Posterior vena cava (tissue), 2 donors: ENCODE data around the gene SPAG16. TPM values are rescaled to one million over a fixed set of nuclear protein-coding genes. Genes with fewer than 3 reads are reported as not detected.

Experiments
- DNase-seq: peaks from one replicate; pipeline ENCODE4 v3.0.0-alpha.2; 2020; ENCODE audit warnings: low spot score
- intact Hi-C, 2 donors: fragments of 100-400 bp; cut with DNase I; formaldehyde crosslinking; loops; one replicate each; pipeline versions ENCODE4 v1.14.1 to v1.14.2; 2022 to 2023
- long read RNA-seq, 2 donors: library from polyadenylated mRNA; unstranded; transcript quantifications; one replicate each; pipeline ENCODE4 v2.0.0, GENCODE V29; 2020 to 2021
- total RNA-seq, 2 donors: library from RNA; stranded (reverse); fragmentation: NEBNext Ultra II Directional; extraction: Animal tissue kit (Norgen Biotek cat#: 25700); gene quantifications; one replicate each; pipeline ENCODE4 v1.2.1, GENCODE V29; 2021
- donor health status: DM: yes; HTN: yes; CAD: no.
- donor health status: DM: yes; HTN: yes; CAD: no.

SPAG16 gene
- 10 to 100 TPM; 23.0 to 28.8 TPM for total RNA-seq
- long read RNA-seq, donor 1, transcript SPAG16-207 (5 exons, 1,250 nt): major isoform, 9 of 10 reads
- long read RNA-seq, donor 1, partial matches to known transcripts: 1 of 10 reads
- long read RNA-seq, donor 1, other reads (novel, unspliced or antisense): 0 of 10 reads
- long read RNA-seq, donor 2, transcript SPAG16-207 (5 exons, 1,250 nt): major isoform, 8 of 14 reads
- long read RNA-seq, donor 2, partial matches to known transcripts: 1 of 14 reads
- long read RNA-seq, donor 2, other reads (novel, unspliced or antisense): 5 of 14 reads

GRCh38 chr2:213284105-213285090 is at the start of gene SPAG16:
Gene SPAG16 (plus strand): TSS chr2:213284464.
- intact Hi-C loops: no loop called here
- peak; percentile 99 for DNase-seq

GRCh38 chr2:213234641-213235040 is 49.6 kb upstream of the SPAG16 start:
- intact Hi-C loops: loop anchor here in 1 of 2 donors (5.0 kb wide), 1 partner anchor 1588 kb away; no protein-coding TSS in a partner anchor
- DNase-seq: no peak

DNA sequence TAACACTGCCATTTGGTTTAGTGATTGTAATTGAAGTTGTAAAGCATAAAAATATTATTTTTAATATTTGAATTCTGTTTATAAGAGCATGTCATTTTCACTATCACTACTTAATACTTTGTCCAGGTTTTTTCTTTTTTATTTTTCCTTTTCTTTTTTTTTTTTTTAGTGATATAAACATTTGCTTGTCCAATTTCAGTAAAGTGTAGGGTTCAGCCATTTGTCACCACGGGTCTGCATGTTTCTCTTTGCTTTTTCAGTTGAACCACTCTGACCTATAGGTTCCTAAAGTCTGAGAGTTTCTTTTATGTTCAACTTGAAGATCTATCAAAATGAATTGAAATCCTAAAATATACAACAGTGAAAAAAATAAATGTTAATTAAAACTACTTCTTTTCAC is 48.5 kb upstream of the SPAG16 start:
- intact Hi-C loops: no loop called here
- no peak for DNase-seq

DNA sequence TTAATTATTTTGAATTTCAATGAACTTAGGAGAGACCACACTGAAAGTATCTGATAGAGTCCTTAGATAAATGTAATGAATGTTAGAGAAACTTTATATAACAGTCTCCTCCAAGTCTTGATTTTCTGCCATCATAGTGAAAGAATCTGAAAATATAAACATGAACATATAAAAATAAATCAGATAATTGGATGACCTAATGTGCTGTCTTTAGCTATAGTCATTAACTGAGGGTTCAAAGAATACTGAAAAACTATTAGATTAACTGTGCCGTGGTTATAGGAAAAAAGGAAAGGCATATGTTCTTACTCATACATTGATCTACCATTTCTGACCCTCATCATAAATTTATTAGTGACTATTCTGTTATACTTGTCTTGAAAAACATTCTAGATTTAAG is 47.0 kb upstream of the SPAG16 start:
- intact Hi-C loops: no loop called here

GRCh38 chr2:213237787-213238186 is 46.5 kb upstream of the SPAG16 start:
- intact Hi-C loops: no loop called here
- no peak for DNase-seq

More for the DNA sequence above, 47.0 kb upstream of the SPAG16 start:
- DNase-seq: no peak

DNA sequence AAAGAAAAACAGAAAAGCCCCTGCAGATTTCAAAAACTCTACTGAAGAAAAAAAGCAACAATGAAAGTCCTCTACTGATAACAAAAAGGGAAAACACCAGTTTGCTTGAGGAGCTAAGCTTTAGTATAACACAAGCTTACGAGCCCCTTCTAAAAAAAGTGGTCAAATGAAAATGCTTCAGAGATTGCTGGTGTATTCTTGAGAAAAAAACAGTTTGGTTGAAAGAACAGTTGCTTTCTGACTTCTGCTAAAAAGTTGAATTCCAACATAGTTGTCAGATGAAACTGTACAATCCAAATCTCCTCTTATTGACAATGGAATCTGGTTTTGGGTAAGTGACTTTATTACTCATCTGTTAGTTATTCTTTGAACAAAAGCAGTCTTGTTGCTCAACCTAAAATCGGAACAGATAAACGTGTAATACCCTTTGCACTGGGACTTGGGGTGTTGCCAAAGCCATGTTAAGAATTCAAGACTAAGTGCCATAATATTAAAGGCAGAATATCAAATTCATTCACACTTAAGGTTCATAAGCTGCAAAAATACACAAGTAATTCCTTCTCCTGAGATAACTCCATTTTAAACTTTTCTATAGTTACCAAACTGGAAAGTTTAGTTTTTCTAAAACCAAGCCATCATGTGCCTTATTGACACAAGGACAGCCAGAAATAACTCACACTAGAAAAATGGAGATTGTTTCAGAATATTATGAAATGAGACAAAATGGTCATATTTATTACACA is 45.3 kb upstream of the SPAG16 start:
- DNase-seq: no peak
- intact Hi-C loops: no loop called here

DNA sequence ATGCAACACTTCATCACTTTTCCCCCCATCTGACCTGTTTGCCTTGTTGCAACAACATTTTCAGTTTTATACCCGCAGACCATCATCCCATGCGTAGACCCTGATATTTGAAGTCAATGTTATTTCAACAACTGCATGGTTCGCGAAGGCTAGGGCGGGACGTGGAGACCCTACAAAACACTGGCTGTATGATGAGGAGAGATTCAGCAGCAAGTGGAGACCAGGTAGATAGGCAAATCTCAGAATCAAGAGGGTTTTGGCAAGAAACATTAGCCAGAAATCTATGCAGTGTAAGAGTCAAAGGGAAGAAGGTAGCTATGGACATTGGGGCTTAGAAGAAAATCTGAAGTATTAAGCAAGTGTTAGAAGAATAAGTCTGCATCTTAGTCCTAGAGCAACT is 42.4 kb upstream of the SPAG16 start:
- intact Hi-C loops: no loop called here

GRCh38 chr2:213242653-213243052 is 41.6 kb upstream of the SPAG16 start:
- intact Hi-C loops: no loop called here
- no peak for DNase-seq

More for the DNA sequence above, 42.4 kb upstream of the SPAG16 start:
- no peak for DNase-seq

DNA sequence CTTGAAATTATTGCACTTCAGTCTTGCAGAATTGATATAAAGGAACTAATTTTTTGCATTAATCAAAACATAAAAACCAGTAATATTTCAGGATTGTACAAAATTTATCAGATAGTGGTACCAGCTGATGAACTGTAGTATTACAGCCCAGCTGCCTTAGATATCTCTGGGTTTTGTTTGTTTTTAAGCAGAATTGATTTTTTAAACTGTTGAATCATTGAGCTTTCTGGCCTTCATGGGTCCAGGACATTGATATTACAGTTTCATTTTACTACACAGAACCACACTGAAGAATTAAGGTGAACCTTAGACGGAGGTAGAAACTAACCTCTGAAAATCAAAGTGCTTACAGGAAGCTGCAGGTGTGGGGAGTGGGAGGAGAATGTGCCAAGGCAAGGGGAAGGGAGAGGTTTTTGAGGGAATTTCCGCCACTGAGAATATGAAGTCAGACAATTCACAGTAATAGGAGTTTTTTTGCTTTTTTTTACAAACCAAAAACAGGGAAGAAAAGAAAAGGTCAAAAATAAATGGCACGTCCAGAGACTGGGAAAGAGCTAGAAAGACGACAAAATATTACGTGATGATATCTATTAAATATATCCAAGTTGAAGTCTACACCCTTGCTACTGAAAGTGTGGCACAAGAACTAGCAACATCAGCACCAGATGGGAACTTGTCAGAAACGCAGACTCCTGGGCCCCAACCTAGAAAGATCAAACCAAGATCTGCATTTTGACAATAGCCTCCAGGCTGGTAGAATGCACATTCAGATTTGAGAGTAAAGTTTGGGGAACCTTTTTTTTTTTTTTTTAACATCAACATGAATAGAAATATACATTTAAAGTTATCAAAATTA is 40.8 kb upstream of the SPAG16 start:
- intact Hi-C loops: no loop called here

DNA sequence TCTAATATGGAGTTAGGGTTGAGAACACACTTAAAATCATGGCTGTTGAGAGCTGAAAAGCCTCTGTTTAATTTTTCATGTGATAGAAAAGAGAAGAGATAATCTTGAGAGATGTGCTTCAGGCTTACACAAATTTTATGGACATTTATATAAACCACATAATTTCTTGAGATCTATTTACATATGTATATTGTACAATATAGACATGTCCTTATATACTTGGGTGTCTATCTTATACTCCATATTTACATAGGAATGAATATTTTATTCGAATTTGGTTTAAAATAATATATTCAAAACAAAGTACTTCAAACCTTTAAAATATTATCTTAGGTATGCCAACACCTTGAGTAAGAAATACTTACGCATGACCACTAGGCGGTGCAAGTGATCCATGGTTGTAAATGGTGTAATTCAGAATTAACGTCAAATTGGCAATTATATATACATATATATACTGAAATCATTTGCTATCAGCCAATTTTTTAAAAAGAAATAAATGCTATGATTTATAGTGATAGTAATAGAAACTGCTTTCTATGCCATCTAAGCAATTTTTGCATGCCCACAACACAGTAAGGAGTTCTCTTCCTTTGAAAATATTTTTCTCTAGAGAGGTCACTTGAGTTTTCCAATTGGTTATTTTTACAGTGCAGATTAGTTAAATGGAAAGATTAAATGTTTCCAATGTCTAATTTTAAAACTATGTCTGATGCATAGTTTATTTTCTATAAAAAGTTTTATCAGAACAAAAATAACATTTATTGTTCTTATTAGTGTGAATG is 37.6 kb upstream of the SPAG16 start:
- DNase-seq: no peak

More for the DNA sequence above, 40.8 kb upstream of the SPAG16 start:
- no peak for DNase-seq

GRCh38 chr2:213247566-213247965 is 36.7 kb upstream of the SPAG16 start:
- intact Hi-C loops: no loop called here
- DNase-seq: no peak

More for the DNA sequence above, 37.6 kb upstream of the SPAG16 start:
- intact Hi-C loops: no loop called here

- intact Hi-C loops: no loop called here
Measured at GRCh38 chr2:213248637-213249036, 35.6 kb upstream of the SPAG16 start.

DNA sequence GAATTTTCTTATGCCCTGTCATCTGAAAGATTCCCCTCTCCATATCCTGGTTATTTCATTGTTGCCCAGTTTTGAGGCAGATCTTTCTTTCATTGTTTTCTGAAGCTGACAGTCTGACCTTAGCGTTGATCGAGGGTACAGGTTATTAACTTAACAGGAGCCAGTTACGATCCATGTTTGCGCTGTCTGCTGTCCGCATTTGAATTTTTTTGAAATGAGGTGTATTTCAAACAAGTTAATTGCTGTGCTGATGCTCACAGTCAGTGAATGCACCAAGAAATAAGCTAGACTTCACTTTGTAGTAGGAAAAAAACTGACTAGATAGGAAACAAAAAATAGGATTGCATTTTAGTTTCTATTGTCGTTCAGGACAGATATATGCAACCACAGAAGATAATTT is 34.8 kb upstream of the SPAG16 start:
- intact Hi-C loops: no loop called here
- DNase-seq: no peak

More at GRCh38 chr2:213248637-213249036, 35.6 kb upstream of the SPAG16 start:
- DNase-seq: no peak

DNA sequence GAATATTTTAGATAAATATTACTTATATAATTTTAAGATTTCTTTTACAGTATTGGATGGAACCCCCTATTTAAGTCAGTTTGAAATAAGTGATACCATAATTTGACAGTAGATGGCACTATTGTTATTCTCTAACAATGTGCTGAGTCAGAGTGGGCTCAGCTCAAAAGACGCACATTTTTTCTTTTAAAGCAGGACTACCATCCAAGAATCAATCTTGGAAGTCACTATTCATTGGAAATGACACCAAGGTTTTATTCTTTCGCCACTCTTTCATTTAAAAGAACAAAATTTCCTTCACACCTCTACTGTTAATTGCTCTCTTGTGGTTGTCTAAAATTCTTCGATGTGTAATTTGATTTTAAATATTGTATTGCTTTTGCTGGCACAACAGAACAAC is 32.6 kb upstream of the SPAG16 start:
- intact Hi-C loops: loop anchor here in 1 of 2 donors (5.0 kb wide), 1 partner anchor 344 kb away; no protein-coding TSS in a partner anchor
- no peak for DNase-seq

- intact Hi-C loops: loop anchor here in 1 of 2 donors (5.0 kb wide), 1 partner anchor 345 kb away; no protein-coding TSS in a partner anchor
- no peak for DNase-seq
Measured at GRCh38 chr2:213252206-213252605, 32.1 kb upstream of the SPAG16 start.

DNA sequence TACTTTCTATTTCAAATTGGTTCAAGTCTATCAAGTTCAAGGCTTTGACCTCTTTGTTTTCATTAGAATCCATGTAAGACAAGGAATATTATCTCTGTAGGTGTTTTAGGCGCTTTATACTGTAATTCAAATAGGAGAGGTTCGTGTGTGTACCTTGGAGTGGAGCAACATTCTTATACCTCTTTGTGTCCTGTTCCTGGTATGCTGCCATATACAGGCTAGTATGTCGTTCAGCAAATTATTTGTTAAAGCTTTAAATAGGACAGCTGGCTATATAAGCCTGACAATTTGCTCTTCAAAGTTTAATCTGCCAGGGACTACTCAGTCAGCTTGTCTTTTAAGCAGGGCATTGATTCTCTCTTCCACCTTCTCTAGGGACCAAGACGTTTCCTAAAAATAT is 31.1 kb upstream of the SPAG16 start:
- intact Hi-C loops: loop anchor here in 1 of 2 donors (5.0 kb wide), 1 partner anchor 346 kb away; no protein-coding TSS in a partner anchor
- DNase-seq: no peak

DNA sequence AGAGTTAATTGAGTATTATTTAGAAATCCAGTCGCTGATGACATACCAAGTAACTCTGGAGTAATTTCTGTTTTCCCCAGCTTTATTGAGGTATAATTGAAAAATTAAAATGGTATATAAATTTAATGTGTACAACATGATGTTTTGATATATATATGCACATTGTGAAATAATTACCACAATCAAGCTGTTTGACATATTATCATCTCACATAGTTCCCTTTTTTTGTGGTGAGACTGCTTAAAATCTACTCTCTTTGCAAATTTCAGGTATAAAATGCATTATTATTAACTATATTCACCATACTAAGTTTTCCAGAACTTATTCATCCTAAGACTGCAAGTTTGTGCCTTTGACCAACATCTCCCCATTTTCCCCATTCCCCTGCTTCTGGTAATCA is 25.0 kb upstream of the SPAG16 start:
- intact Hi-C loops: no loop called here
- no peak for DNase-seq

GRCh38 chr2:213261237-213261636 is 23.0 kb upstream of the SPAG16 start:
- intact Hi-C loops: no loop called here
- no peak for DNase-seq
